Colonic mucosa (tissue), 4 donors: ENCODE data around the gene TATDN2. TPM values are rescaled to one million over a fixed set of nuclear protein-coding genes. Genes with fewer than 3 reads are reported as not detected.

Source experiments
- DNase-seq: peaks from one replicate; pipeline ENCODE4 v3.0.0-alpha.2; 2020
- H3K27ac ChIP-seq: fragments of 200-600 bp; one replicate; pipeline ENCODE4 v1.8.0; 2021
- H3K27me3 ChIP-seq: fragments of 200-600 bp; one replicate; pipeline ENCODE4 v1.8.0; 2021
- H3K36me3 ChIP-seq: fragments of 200-600 bp; one replicate; pipeline ENCODE4 v1.8.0; 2021
- H3K4me1 ChIP-seq: fragments of 200-600 bp; one replicate; pipeline ENCODE4 v1.8.0; 2021; ENCODE audit warnings: mild to moderate bottlenecking
- H3K4me3 ChIP-seq: fragments of 200-600 bp; one replicate; pipeline ENCODE4 v1.8.0; 2021
- H3K9ac ChIP-seq, 2 donors: one replicate each; pipeline ENCODE4 v1.7.0; 2013; ENCODE audit warnings: control low read depth in 2 of 2, low read depth in 2 of 2, low read length in 2 of 2
- H3K9me3 ChIP-seq: fragments of 200-600 bp; one replicate; pipeline ENCODE4 v1.8.0; 2021
- intact Hi-C: fragments of 100-400 bp; cut with DNase I; formaldehyde crosslinking; loops from one replicate; pipeline ENCODE4 v1.14.1; 2022
- total RNA-seq, 2 donors: library from RNA; stranded (reverse); fragmentation: NEBNext Ultra II Directional in 1 of 2; extraction: Animal tissue kit (Norgen Biotek cat#: 25700) in 1 of 2; gene quantifications; one replicate each; pipeline ENCODE4 v1.2.1, GENCODE V29; 2021
- TF ChIP-seq, protein P1 (sequence below): fragments of 200-600 bp; IDR thresholded peaks from one replicate; pipeline ENCODE4 v1.8.0; 2022; ENCODE audit warnings: antibody characterized with exemption, mild to moderate bottlenecking
- donor health status: healthy.
- donor health status: DM: no; HTN: no; CAD: no.
- donor health status: DM: no; HTN: no; CAD: no.

TATDN2 gene
- total RNA-seq, 2 donors from 2014 or later: 28.9 to 35.3 TPM

DNA sequence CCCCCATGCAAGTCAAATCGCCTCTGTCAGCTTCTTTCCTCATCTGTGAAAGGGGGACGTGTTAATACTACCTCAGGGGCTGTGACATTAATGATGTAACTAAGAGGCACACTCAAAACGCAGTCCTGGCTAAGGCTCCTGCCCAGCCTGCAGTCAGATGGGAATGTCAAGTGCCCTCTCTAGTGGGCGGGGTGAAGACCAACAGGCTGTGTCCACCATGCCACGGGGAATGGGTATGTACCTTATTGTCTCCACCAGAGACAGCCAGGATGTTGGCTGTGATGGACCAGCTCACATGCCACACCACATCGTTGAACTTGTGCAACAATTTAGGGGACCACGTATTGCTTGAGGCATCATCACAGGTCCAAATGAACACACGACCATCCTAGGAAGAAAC, 55.5 kb downstream of the TATDN2 start:
- H3K9ac ChIP-seq: no peak overlapping the region
- no peaks in the 10 kb centered on the region for H3K9me3 ChIP-seq
- H3K4me3 ChIP-seq: no peak overlapping the region
- TF ChIP-seq, protein P1, sequence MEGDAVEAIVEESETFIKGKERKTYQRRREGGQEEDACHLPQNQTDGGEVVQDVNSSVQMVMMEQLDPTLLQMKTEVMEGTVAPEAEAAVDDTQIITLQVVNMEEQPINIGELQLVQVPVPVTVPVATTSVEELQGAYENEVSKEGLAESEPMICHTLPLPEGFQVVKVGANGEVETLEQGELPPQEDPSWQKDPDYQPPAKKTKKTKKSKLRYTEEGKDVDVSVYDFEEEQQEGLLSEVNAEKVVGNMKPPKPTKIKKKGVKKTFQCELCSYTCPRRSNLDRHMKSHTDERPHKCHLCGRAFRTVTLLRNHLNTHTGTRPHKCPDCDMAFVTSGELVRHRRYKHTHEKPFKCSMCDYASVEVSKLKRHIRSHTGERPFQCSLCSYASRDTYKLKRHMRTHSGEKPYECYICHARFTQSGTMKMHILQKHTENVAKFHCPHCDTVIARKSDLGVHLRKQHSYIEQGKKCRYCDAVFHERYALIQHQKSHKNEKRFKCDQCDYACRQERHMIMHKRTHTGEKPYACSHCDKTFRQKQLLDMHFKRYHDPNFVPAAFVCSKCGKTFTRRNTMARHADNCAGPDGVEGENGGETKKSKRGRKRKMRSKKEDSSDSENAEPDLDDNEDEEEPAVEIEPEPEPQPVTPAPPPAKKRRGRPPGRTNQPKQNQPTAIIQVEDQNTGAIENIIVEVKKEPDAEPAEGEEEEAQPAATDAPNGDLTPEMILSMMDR: no peak
- no peak overlapping the region for H3K27ac ChIP-seq
- peaks cover 30% of the 10 kb centered on the region for H3K36me3 ChIP-seq
- intact Hi-C loops: no loop called here
- no peak for DNase-seq
- no peaks in the 10 kb centered on the region for H3K27me3 ChIP-seq
- no peaks in the 10 kb centered on the region for H3K4me1 ChIP-seq

DNA sequence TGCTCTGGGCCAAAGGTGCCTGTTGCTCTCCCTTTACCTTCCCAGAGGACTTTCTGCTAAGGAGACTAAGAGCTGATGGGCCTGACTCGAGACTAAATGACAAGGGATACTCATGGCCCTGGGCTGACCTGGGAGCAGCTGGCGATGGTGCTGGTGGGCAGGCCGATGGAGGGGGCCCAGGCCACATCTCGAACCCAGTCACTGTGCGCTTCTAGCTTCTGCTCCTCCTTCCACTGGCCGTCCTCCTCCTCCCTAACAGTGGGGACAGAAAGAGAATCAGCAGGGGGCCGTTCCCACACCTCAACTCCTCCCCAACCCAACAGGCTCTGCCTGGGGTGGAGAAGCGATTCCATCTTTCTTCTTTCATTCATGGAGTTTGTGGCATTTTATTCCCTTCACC, 56.6 kb downstream of the TATDN2 start:
- no peak for DNase-seq
- no peaks in the 10 kb centered on the region for H3K27me3 ChIP-seq
- H3K36me3 ChIP-seq: peaks cover 29% of the 10 kb centered on the region
- no peak overlapping the region for H3K9ac ChIP-seq
- TF ChIP-seq, protein P1: no peak
- H3K4me1 ChIP-seq: no peaks in the 10 kb centered on the region
- H3K4me3 ChIP-seq: no peak overlapping the region
- no peak overlapping the region for H3K27ac ChIP-seq
- no peaks in the 10 kb centered on the region for H3K9me3 ChIP-seq
- intact Hi-C loops: no loop called here

DNA sequence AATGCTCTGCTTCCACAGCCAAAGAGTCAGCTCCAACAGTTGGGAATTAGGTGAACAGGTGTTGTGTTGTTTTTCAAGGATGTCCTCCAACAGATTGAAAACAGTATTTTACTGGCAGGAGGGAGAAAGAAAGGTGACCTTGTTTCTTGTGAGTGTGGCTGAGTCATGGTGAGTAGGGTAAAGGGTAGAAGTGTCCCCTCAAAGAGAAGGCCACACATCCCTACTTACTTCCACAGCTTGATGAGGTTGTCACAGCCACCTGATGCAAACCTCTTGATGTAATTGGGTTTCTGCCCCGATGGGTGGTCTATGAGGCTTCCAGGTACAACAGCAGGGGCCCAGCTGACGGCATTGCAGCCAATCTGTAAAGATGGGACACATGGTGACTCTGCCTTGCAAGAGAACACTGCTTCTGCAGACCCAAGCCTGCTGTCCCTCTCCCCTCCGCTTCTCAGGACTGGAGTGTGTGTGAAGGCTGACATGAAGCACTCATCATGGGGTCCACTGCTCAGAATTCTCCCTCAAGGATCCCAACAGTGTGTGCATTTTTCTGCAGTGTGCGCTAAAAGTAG, 57.2 kb downstream of the TATDN2 start:
- TF ChIP-seq, protein P1: no peak
- Histone ChIP-seq H3K36me3 (peaks cover 24% of the 10 kb centered on the region), H3K4me3 (no peak overlapping the region), H3K4me1 (no peaks in the 10 kb centered on the region), H3K9me3 (no peaks in the 10 kb centered on the region), H3K9ac (no peak overlapping the region), H3K27ac (no peak overlapping the region), H3K27me3 (no peaks in the 10 kb centered on the region)
- no peak for DNase-seq
- intact Hi-C loops: no loop called here

DNA sequence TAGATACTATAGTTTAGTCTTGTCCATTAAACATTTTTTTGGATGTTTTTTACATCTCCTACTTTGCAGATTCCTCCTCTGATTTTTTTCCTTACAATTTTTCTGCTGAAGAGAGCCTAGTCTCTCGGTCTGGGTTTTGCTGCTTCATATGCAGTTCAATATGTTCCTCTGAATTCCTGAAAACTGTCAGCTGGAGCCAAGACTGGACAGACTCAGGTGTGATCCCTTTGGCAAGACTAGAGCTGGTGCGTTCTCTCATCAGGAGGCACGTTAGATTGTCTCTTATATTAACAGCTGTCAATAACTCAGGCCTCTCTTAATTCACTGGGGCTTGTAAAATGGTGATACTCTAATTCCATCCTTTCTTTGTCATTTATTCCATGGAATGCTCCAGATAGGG, 57.9 kb downstream of the TATDN2 start:
- no peaks in the 10 kb centered on the region for H3K27me3 ChIP-seq
- DNase-seq: no peak
- peaks cover 24% of the 10 kb centered on the region for H3K36me3 ChIP-seq
- intact Hi-C loops: no loop called here
- H3K27ac ChIP-seq: no peak overlapping the region
- no peaks in the 10 kb centered on the region for H3K4me1 ChIP-seq
- TF ChIP-seq, protein P1: no peak
- H3K9ac ChIP-seq: no peak overlapping the region
- H3K9me3 ChIP-seq: no peaks in the 10 kb centered on the region
- no peak overlapping the region for H3K4me3 ChIP-seq

DNA sequence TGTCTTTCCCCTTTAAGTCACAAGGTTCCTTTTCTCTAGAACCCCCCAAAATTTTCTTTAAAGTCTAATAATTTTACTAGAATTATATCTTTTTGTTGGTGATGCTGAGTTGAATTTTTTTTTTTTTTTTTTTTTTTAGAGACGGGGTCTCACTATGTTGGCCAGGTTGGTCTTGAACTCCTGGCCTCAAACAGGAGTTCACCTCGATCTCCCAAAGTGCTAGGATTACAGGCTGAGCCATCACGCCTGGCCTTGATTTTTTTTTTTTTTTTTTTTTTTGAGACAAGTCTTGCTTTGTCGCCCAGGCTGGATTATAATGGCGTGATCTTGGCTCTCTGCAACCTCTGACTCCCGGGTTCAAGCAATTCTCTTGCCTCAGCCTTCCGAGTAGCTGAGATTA, 60.4 kb downstream of the TATDN2 start:
- TF ChIP-seq, protein P1: no peak
- intact Hi-C loops: no loop called here
- no peaks in the 10 kb centered on the region for H3K4me1 ChIP-seq
- no peaks in the 10 kb centered on the region for H3K27me3 ChIP-seq
- H3K36me3 ChIP-seq: peaks cover 29% of the 10 kb centered on the region
- H3K9me3 ChIP-seq: no peaks in the 10 kb centered on the region
- H3K27ac ChIP-seq: no peak overlapping the region
- H3K9ac ChIP-seq: no peak overlapping the region
- H3K4me3 ChIP-seq: no peak overlapping the region
- no peak for DNase-seq
